ENCODE data around the gene PUDP.

GRCh38 chrX:7153231-7153630, 5.3 kb upstream of the PUDP start:
- TF ChIP-seq CTCF (IDR thresholded peaks at IDR 0.05) (no peak), POLR2A (IDR thresholded peaks at IDR 0.05) (no peak)
